T-helper 1 cell treated with Interleukin-12 subunit alpha and Interleukin-12 subunit beta and Interleukin-4 antibody, amounts not matched to agents 30 μg/mL and 1 μg/mL, for 36 hours (primary cell): ENCODE measurements around the gene SCD5.

ENCODE experiments used
- H3K27ac Mint-ChIP-seq: one replicate; pipeline ENCODE4 v1.8.0; 2021; ENCODE audit warnings: mild to moderate bottlenecking, mixed read lengths
- H3K27me3 Mint-ChIP-seq: one replicate; pipeline ENCODE4 v1.8.0; 2021; ENCODE audit warnings: low read depth, mixed read lengths
- H3K36me3 Mint-ChIP-seq: one replicate; pipeline ENCODE4 v1.8.0; 2021; ENCODE audit warnings: low read depth, mixed read lengths
- H3K4me1 Mint-ChIP-seq: one replicate; pipeline ENCODE4 v1.8.0; 2021; ENCODE audit warnings: low read depth, mixed read lengths
- H3K4me3 Mint-ChIP-seq: one replicate; pipeline ENCODE4 v1.8.0; 2021; ENCODE audit warnings: mild to moderate bottlenecking, moderate library complexity, mixed read lengths
- H3K9me3 Mint-ChIP-seq: one replicate; pipeline ENCODE4 v1.8.0; 2021; ENCODE audit warnings: mixed read lengths

SCD5 gene

DNA sequence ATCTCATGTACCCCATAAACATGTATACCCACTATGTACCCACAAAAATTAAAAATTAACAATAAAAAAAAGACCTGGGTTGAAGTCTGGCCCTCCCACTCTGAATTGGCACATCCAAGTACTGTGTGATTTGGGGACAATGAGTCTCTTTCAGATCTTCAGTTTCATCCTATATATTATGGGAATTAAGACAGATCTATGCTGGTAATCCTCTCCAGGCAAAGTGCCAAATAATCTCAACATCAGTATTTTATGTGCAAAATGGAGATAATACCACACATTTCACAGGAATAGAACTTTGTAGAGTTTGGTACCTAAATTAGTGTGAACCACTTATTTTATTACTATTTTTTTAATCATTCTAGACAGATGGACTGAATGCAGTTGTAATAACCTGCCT lies 11.0 kb upstream of the SCD5 start:
- peaks cover 4% of the 10 kb centered on the region for H3K27me3 Mint-ChIP-seq
- no peaks in the 10 kb centered on the region for H3K4me1 Mint-ChIP-seq
- H3K27ac Mint-ChIP-seq: no peak overlapping the region
- H3K36me3 Mint-ChIP-seq: peaks cover 1% of the 10 kb centered on the region
- no peak overlapping the region for H3K4me3 Mint-ChIP-seq
- no peaks in the 10 kb centered on the region for H3K9me3 Mint-ChIP-seq

DNA sequence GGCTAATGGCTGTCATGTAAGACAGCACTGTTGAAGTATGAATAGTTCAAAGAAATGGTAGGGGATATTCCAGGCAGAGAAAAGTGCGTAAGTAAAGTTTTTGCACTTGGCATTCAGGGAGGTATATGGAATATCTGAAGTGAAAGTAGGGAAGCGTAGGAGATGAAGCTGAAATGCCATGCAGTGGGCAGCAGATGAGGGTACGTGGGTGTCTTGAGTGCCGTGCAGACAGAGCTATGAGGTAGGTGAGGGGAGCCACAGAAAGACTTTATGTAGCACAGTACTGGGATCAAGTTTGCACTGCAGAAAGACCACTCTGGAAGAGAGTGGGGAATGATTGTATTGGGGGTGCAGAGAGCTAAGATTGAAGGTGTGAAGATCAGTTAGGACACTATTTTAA lies 5.2 kb upstream of the SCD5 start:
- no peak overlapping the region for H3K4me3 Mint-ChIP-seq
- H3K27me3 Mint-ChIP-seq: peaks cover 2% of the 10 kb centered on the region

DNA sequence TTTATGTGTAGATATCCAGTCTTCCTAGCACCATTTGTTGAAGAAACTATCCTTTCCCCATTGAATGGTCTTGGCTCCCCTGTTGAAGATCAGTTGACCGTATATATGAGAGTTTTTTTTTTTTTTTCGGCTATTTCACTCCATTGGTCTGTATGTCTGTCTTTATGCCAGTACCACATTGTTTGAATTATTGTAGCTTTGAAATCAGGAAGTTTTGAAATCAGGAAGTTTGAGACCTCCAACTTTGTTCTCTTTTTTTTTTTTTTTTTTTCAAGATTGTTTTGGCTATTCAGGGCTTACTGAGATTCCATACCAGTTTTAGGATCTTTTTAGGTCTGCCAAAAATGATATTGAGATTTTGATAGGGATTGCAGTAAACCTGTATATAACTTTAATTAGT lies 4.3 kb upstream of the SCD5 start:
- Mint-ChIP-seq H3K4me1 (peaks cover 9% of the 10 kb centered on the region), H3K27ac (no peak overlapping the region), H3K4me3 (no peak overlapping the region), H3K9me3 (no peaks in the 10 kb centered on the region), H3K36me3 (no peaks in the 10 kb centered on the region), H3K27me3 (peaks cover 4% of the 10 kb centered on the region)

More for the DNA sequence above, 5.2 kb upstream of the SCD5 start:
- H3K27ac Mint-ChIP-seq: no peak overlapping the region
- H3K36me3 Mint-ChIP-seq: peaks cover under 1% of the 10 kb centered on the region
- peaks cover 9% of the 10 kb centered on the region for H3K4me1 Mint-ChIP-seq
- H3K9me3 Mint-ChIP-seq: no peaks in the 10 kb centered on the region

DNA sequence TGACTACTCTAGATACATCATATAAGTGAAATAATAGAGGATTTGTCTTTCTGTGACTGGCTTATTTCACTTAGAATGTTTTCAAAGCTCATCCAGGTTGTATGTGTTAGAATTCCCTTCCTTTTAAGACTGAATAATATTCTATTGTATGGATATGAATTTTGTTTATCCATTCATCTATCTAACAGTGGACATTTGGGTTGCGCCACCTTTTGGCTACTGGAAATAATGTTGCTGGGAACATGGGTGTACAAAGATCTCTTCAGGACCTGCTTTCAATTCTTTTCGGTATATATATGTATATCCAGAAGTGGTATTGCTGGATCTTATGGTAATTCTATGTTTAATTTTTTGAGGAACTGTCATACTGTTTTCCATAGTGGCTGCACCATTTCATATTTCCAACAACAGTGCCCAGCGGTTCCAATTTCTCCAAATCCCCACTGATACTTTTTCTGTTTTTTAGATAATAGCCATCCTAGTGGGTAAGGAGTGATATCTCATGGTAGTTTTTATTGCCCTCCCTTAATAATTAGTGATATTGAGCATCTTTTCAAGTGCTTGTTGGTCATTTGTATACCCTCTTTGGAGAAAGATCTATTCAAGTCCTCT lies 3.4 kb upstream of the SCD5 start:
- Mint-ChIP-seq H3K36me3 (no peaks in the 10 kb centered on the region), H3K9me3 (no peaks in the 10 kb centered on the region), H3K4me3 (no peak overlapping the region), H3K4me1 (peaks cover 13% of the 10 kb centered on the region), H3K27me3 (peaks cover 12% of the 10 kb centered on the region), H3K27ac (no peak overlapping the region)

DNA sequence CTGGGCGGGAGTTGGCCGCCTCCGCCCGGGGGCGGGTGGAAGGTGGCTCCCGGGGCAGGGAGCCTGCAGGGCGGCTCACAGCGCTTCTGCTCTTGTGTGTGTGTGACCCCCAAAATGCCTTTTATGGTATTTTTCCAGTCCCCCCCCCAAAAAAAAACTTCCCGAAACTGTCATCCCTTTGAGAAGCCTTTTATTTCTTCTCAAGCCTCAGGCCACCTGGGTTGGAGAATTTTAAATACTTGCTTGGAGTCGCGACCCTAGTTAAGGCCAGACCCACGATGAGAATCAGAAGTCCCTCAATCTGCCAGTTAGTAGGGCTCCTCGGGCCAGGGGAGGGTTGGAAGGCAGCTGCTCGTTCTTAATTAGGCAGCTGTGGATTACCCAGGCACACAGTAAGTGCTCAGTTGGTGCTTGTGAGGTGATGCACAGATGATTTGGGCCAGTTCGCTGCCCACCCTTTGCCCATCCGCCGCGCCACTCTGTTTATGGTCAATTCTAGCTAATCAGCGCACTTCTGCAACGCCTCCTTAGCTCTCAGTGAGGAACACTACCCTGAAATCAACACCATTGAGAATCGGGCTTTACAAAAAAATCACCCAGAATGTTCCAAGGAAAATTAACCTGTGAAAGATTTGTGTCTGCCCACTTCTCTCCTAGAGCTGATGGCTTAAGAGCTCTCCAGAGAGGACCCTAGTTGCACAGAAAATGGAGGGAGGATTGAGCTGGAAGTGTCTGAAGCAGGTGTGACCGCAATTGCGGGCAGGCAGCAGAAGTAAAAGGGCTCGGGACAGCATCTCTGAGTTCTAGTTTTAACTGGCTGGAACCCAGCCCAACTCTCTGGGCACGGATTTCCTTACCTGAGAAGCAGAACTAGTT lies 648 bp upstream of the SCD5 start:
- Mint-ChIP-seq H3K4me3 (peak overlapping the region; percentile 72), H3K4me1 (peaks cover 13% of the 10 kb centered on the region), H3K27ac (no peak overlapping the region), H3K9me3 (no peaks in the 10 kb centered on the region), H3K36me3 (no peaks in the 10 kb centered on the region), H3K27me3 (peaks cover 31% of the 10 kb centered on the region)

DNA sequence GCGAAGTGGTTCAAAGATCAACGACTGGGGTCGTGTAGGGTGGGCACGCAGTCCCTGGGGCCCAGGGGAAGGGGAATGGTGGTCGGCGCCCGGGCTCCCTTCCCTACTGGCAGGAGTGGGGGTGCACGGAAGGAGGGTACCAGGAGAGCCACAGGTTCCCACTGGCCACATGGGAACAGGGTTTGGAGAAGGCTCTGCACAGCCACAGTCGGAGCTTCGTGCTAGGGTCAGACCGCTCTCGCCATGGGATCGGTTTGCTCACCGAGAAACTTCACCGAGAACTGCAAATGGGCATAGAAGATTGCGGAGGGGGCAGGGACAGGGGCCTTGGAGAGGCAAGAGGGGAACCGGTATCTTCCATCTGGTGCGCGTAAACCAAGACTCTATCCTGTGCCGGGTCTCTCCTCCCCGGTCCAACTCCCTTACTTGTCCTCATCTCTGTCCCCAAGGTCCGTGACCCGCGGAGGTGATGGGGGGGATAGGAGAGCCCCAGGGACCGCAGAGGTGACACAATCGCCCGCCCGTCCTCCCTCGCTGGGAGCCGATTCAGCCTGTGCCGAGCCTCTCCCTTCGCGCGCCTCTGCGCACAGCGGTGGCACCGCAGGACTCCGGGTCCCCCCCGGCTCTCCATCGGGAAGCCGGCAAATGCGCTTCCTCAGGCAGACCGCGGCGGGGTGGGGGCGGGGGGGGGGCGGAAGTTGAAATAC lies 1.0 kb downstream of the SCD5 start:
- no peaks in the 10 kb centered on the region for H3K9me3 Mint-ChIP-seq
- no peaks in the 10 kb centered on the region for H3K36me3 Mint-ChIP-seq
- H3K4me1 Mint-ChIP-seq: peaks cover 13% of the 10 kb centered on the region
- peak overlapping the region; percentile 79 for H3K4me3 Mint-ChIP-seq
- no peak overlapping the region for H3K27ac Mint-ChIP-seq
- H3K27me3 Mint-ChIP-seq: peaks cover 44% of the 10 kb centered on the region

DNA sequence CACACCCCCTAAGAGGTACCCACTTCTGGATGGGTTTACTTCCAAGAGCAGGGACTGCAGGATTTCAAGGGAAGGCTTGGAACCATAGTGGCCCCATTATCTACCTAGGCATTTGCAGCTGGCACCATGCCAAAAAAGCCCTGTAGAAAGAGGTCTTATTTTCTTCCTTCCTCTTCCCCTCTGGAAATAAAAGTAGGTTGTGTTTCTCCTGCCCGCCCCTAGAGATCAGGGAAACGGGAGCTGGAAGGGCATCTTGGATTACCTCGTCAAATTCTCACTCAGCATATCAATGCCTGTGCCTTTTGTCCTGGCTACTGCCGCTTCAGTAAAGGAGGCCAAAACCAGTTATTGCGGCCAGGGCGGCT lies 1.6 kb downstream of the SCD5 start:
- no peak overlapping the region for H3K27ac Mint-ChIP-seq
- no peaks in the 10 kb centered on the region for H3K9me3 Mint-ChIP-seq
- H3K27me3 Mint-ChIP-seq: peaks cover 44% of the 10 kb centered on the region
- peaks cover 13% of the 10 kb centered on the region for H3K4me1 Mint-ChIP-seq
- peak overlapping the region; percentile 79 for H3K4me3 Mint-ChIP-seq
- no peaks in the 10 kb centered on the region for H3K36me3 Mint-ChIP-seq

DNA sequence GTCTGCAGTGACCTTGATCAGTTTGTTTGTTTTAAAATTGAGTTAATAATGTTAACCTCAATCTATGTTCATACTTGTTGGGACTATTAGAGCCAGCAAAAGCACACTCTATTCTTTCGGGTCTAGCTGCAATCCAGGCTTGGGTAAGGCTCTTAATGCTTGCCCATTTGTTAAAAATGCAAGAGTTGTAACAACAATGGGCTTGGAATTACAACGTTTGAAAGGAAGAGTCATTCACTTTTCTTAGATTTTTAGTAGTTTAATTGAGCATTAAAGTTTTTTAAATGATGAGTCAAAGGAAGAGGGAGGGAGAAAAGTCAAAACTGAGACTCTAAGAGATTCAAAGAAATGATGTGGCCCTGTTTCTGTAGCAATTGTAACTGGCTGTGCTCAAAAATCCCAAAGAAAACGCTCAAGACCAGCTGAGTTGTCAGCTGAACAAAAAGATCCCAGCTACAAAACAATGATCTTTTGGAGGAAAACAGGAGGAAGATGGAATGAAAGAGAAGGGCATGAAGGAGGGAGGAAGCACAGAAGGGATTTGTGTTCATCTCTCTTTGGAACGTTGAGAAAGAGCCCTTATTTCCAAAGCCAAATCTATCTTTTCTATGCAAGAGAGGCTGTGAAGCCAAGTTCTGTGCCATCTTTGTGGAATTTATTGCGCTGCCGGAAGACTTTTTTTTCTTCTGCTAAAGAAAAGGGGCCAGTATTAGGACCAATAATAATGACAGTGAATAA lies 5.5 kb downstream of the SCD5 start:
- Mint-ChIP-seq H3K4me3 (no peak overlapping the region), H3K9me3 (no peaks in the 10 kb centered on the region)

DNA sequence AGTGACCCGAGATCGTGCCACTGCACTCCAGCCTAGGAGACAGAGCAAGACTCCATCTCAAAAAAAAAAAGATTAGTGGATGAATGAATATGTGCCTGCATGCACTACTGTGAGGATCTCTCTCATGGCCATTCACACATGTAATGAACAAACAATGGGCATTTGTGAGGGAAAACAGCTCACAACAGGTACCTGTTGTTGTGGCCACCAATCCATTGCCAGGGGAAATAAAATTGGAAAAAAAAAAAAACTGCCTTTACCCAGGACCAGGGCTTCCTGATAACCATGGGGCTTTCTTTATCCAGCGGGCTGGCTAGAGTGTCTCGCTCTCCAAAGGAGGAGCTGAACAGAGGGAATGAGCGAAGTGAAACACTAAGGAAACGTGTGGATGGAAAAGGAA lies 7.4 kb downstream of the SCD5 start:
- Mint-ChIP-seq H3K4me3 (no peak overlapping the region), H3K4me1 (peaks cover 1% of the 10 kb centered on the region), H3K27ac (no peak overlapping the region), H3K36me3 (no peaks in the 10 kb centered on the region), H3K9me3 (no peaks in the 10 kb centered on the region), H3K27me3 (peaks cover 40% of the 10 kb centered on the region)

More for the DNA sequence above, 5.5 kb downstream of the SCD5 start:
- Mint-ChIP-seq H3K4me1 (peaks cover 6% of the 10 kb centered on the region), H3K27ac (no peak overlapping the region), H3K36me3 (no peaks in the 10 kb centered on the region), H3K27me3 (peaks cover 53% of the 10 kb centered on the region)

DNA sequence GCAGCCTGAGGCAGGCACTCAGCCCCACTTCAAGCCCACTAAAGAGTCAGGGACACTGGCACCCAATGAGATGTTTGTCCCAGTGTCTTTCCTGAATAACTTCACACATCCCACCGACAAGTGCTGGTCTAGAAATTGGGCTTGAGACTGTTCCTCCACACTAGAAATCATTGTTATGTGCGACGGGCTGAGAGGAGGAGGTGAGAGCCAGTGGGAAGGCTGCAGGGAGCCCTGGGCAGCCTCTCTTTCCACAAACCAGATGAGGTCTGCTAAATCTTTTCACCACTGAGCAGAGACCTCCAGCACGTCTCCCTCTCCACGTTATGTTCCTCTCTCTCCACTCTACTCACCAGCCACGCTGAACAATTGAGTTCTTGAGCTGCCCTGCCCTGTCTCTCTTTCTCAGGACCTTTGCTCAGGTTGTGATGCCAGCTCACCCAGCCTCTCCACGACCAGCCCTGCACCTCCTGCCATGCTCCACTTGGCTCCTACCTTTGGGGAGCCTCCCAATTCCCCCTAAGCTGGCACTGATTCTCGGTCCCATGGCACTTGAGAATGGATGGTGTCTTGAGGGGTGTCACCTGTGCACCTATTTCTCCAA lies 8.4 kb downstream of the SCD5 start:
- H3K4me1 Mint-ChIP-seq: peaks cover 1% of the 10 kb centered on the region
- H3K36me3 Mint-ChIP-seq: no peaks in the 10 kb centered on the region
- H3K4me3 Mint-ChIP-seq: no peak overlapping the region
- H3K27me3 Mint-ChIP-seq: peaks cover 39% of the 10 kb centered on the region
- H3K9me3 Mint-ChIP-seq: no peaks in the 10 kb centered on the region
- no peak overlapping the region for H3K27ac Mint-ChIP-seq

DNA sequence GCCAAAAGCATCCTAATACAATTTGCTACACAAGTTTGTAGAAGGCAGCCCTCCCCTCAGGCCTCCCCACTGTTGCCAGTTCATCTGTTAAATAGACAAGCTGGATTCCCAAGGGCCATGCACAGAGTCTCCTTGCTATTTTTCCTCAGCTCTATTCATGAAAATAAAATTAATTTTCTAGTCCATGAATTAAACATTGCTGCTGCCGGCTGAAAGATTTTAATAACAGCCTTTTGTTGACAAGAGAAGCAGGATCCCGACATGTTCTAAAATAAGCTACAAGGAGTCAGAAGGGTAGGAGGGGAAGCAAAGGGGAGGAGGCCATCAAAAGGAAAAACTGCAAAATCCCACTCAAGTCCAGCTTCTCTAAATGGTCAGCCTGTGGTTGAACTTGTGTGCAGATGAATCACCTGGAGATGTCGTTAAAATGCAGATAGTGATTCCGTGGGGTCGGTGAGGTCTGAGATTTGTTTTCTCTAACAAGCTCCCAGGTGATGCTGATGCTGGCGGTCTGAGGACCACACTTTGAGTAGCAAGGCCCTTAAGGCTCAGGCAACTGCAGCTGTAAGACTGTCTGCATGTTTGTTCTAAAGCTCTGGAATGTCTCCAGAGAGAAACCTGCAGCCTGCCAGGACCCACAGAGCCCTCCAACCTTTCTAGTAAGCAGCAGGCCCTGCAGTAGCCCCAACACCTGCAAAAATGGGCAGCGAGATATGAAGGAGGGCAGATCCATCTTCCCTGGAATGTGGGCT lies 9.4 kb downstream of the SCD5 start:
- Mint-ChIP-seq H3K4me1 (peaks cover 1% of the 10 kb centered on the region), H3K27ac (no peak overlapping the region), H3K27me3 (peaks cover 44% of the 10 kb centered on the region), H3K9me3 (no peaks in the 10 kb centered on the region), H3K4me3 (no peak overlapping the region), H3K36me3 (no peaks in the 10 kb centered on the region)

DNA sequence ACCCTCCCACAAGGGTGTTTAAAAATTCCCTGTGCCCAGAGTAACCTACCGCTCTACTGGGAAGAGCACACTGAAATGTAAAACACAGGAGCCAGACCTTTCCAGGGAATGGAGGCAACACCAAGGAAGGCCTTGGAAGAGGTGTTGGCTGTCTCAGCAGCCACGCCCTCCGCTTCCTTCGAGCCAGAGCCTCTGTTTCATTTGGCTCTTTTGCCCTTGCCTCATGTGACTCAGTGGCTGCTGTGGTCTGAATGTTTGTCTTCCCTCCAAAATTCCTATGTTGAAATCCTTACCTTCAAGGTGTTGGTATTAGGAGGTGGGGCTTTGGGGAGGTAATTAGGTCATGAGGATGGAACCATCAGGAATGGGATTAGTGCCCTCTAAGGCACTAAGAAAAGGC lies 11.3 kb downstream of the SCD5 start:
- Mint-ChIP-seq H3K27me3 (peaks cover 31% of the 10 kb centered on the region), H3K4me1 (peaks cover 1% of the 10 kb centered on the region), H3K27ac (no peak overlapping the region), H3K4me3 (no peak overlapping the region), H3K9me3 (no peaks in the 10 kb centered on the region), H3K36me3 (no peaks in the 10 kb centered on the region)

DNA sequence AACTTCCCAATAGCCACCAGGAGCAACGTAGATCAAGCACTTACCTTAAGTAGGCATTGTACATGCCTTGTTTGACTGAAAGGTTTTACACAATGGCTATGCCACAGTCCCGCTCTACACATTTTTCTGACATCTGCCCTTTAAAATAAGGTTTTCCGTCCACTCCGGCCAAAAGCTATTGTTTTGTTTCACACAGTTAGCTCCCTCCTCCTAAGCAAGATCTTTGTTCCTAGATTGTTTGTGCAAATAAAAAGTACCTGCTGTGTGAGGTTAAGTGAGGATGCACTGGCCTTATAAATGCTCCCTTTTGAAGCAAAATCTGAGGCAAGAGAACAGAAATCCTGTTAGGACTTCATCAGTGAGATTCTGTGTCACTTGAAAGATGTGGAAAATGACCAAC lies 11.8 kb downstream of the SCD5 start:
- H3K9me3 Mint-ChIP-seq: no peaks in the 10 kb centered on the region
- H3K27ac Mint-ChIP-seq: no peak overlapping the region
- no peaks in the 10 kb centered on the region for H3K36me3 Mint-ChIP-seq
- peaks cover 31% of the 10 kb centered on the region for H3K27me3 Mint-ChIP-seq
- no peak overlapping the region for H3K4me3 Mint-ChIP-seq
- peaks cover 1% of the 10 kb centered on the region for H3K4me1 Mint-ChIP-seq
